Measurements from ENCODE around the gene CLEC5A. TPM values are rescaled to one million over a fixed set of nuclear protein-coding genes. Genes with fewer than 3 reads are reported as not detected.

CLEC5A gene
- total RNA-seq, 1 donor from 2014 or later, result not detected

Other genes starting within 250 kb of the CLEC5A start
- gene DENND11, start 244.8 kb downstream of the CLEC5A start, total RNA-seq, result 43.6 and 44.0 TPM in 2 replicates
- gene WEE2, start 238.6 kb downstream of the CLEC5A start, total RNA-seq, result 0.12 and 0.15 TPM in 2 replicates
- gene SSBP1, start 208.6 kb downstream of the CLEC5A start, total RNA-seq, result 147 and 154 TPM in 2 replicates
- gene TAS2R3, start 182.9 kb downstream of the CLEC5A start, total RNA-seq, result 0.88 and 1.4 TPM in 2 replicates
- gene TAS2R4, start 170.3 kb downstream of the CLEC5A start, total RNA-seq, result 0.83 and 1.3 TPM in 2 replicates
- gene TAS2R5, start 156.8 kb downstream of the CLEC5A start, total RNA-seq, result 0.83 and 1.2 TPM in 2 replicates
- gene PRSS37, start 105.5 kb downstream of the CLEC5A start, total RNA-seq, result not detected in 2 replicates
- gene OR9A4, start 30.6 kb downstream of the CLEC5A start, total RNA-seq, result not detected in 2 replicates
- not detected in 2 replicates for gene TAS2R38, start 26.8 kb upstream of the CLEC5A start, total RNA-seq
- gene MGAM, start 48.9 kb upstream of the CLEC5A start, total RNA-seq, result 0.02 TPM in 1 of 2 replicates, not detected in the other
- gene MGAM2, start 164.7 kb upstream of the CLEC5A start, total RNA-seq, result not detected in 2 replicates

Measured in T-helper 1 cell treated with Interleukin-12 subunit alpha and Interleukin-12 subunit beta and Interleukin-4 antibody, amounts not matched to agents 30 ng/mL and 1 ng/mL, for 36 hours (primary cell).